Type B pancreatic cell (in vitro differentiated cells): ENCODE measurements around the gene PRELP. TPM values are rescaled to one million over a fixed set of nuclear protein-coding genes. Genes with fewer than 3 reads are reported as not detected.

ENCODE experiments used
- DNase-seq: peaks from one replicate; pipeline ENCODE4 v3.0.0; 2021; ENCODE audit warnings: mixed read lengths; ENCODE audit not compliant: unreplicated experiment; ENCODE audit errors: extremely low spot score
- H3K27ac Mint-ChIP-seq: 2 replicates; pipeline ENCODE4 v1.8.0; 2021; ENCODE audit warnings: mild to moderate bottlenecking, mixed read lengths
- H3K27me3 Mint-ChIP-seq: 2 replicates; pipeline ENCODE4 v1.8.0; 2021; ENCODE audit warnings: mixed read lengths
- H3K36me3 Mint-ChIP-seq: 2 replicates; pipeline ENCODE4 v1.8.0; 2021; ENCODE audit warnings: mixed read lengths
- H3K4me1 Mint-ChIP-seq: one replicate; pipeline ENCODE4 v1.8.0; 2021; ENCODE audit warnings: mixed read lengths; ENCODE audit not compliant: unreplicated experiment
- H3K4me3 Mint-ChIP-seq: 2 replicates; pipeline ENCODE4 v1.8.0; 2021; ENCODE audit warnings: mild to moderate bottlenecking, mixed read lengths
- H3K9me3 Mint-ChIP-seq: 2 replicates; pipeline ENCODE4 v1.8.0; 2021; ENCODE audit warnings: mixed read lengths
- CTCF ChIP-seq: fragments of 200-600 bp; sonication (generic); conservative IDR thresholded peaks from 2 replicates; pipeline ENCODE4 v1.5.0; 2021; ENCODE audit warnings: antibody characterized with exemption, mild to moderate bottlenecking
- total RNA-seq: library from RNA; stranded (reverse); gene quantifications from 2 replicates; pipeline ENCODE4 v1.2.1, GENCODE V29; 2021; ENCODE audit warnings: low replicate concordance

Gene PRELP
- total RNA-seq, 1 donor from 2014 or later, result 1.1 TPM

GRCh38 chr1:203435615-203436014, 40.0 kb upstream of the PRELP start:
- H3K27ac Mint-ChIP-seq, result no peak overlapping the region
- peaks cover 11% of the 10 kb centered on the region for H3K27me3 Mint-ChIP-seq
- TF ChIP-seq CTCF, result no peak
- H3K4me1 Mint-ChIP-seq, result peaks cover 23% of the 10 kb centered on the region
- no peaks in the 10 kb centered on the region for H3K36me3 Mint-ChIP-seq
- H3K9me3 Mint-ChIP-seq, result no peaks in the 10 kb centered on the region
- no peak for DNase-seq
- no peak overlapping the region for H3K4me3 Mint-ChIP-seq

GRCh38 chr1:203437696-203438315, 37.8 kb upstream of the PRELP start:
- Mint-ChIP-seq H3K36me3 (no peaks in the 10 kb centered on the region), H3K27me3 (peaks cover 23% of the 10 kb centered on the region), H3K27ac (no peak overlapping the region), H3K4me3 (no peak overlapping the region), H3K9me3 (no peaks in the 10 kb centered on the region), H3K4me1 (peaks cover 17% of the 10 kb centered on the region)
- TF ChIP-seq CTCF, result no peak
- no peak for DNase-seq

GRCh38 chr1:203439131-203439730, 36.4 kb upstream of the PRELP start:
- peaks cover 24% of the 10 kb centered on the region for H3K27me3 Mint-ChIP-seq
- H3K4me3 Mint-ChIP-seq, result no peak overlapping the region
- no peaks in the 10 kb centered on the region for H3K9me3 Mint-ChIP-seq
- no peaks in the 10 kb centered on the region for H3K36me3 Mint-ChIP-seq
- no peak overlapping the region for H3K27ac Mint-ChIP-seq
- DNase-seq, result no peak
- peaks cover 24% of the 10 kb centered on the region for H3K4me1 Mint-ChIP-seq
- no peak for TF ChIP-seq CTCF

GRCh38 chr1:203440771-203441170, 34.8 kb upstream of the PRELP start:
- TF ChIP-seq CTCF, result peak; percentile 35
- no peaks in the 10 kb centered on the region for H3K36me3 Mint-ChIP-seq
- H3K27ac Mint-ChIP-seq, result no peak overlapping the region
- peaks cover 24% of the 10 kb centered on the region for H3K27me3 Mint-ChIP-seq
- H3K9me3 Mint-ChIP-seq, result no peaks in the 10 kb centered on the region
- H3K4me3 Mint-ChIP-seq, result no peak overlapping the region
- peaks cover 24% of the 10 kb centered on the region for H3K4me1 Mint-ChIP-seq
- DNase-seq, result no peak

GRCh38 chr1:203441766-203442165, 33.8 kb upstream of the PRELP start:
- Mint-ChIP-seq H3K4me3 (no peak overlapping the region), H3K27ac (no peak overlapping the region), H3K4me1 (peaks cover 24% of the 10 kb centered on the region), H3K9me3 (no peaks in the 10 kb centered on the region), H3K36me3 (no peaks in the 10 kb centered on the region), H3K27me3 (peaks cover 27% of the 10 kb centered on the region)
- no peak for DNase-seq
- TF ChIP-seq CTCF, result no peak
